ENCODE data around the gene PC.
A peak's percentile ranks its signal among the peaks of the same experiment; 100 is the strongest.
"Not testable (repeated sequence)": the region's sequence is repeated elsewhere in the genome, so short reads cannot be mapped to it uniquely, and the experiment has no call there.

The PC gene

GRCh38 chr11:66814678-66815077, 143.5 kb downstream of the PC start:
- DNase-seq (ENCODE audit: low spot score): no peak
- in situ Hi-C loops (cut with MboI; ENCODE audit: low pct_unique_long_range_greater_than_20kb, low sequenced_read_pairs, unreplicated experiment): no loop called here
- no peak for TF ChIP-seq CTCF (IDR thresholded peaks at IDR 0.05; ENCODE audit: extremely low read depth, insufficient read depth, missing control alignments)

GRCh38 chr11:66810576-66811185, 147.5 kb downstream of the PC start:
- DNase-seq (ENCODE audit: low spot score): no peak
- TF ChIP-seq CTCF (IDR thresholded peaks at IDR 0.05; ENCODE audit: extremely low read depth, insufficient read depth, missing control alignments): no peak
- in situ Hi-C loops (cut with MboI; ENCODE audit: low pct_unique_long_range_greater_than_20kb, low sequenced_read_pairs, unreplicated experiment): no loop called here

- in situ Hi-C loops (cut with MboI; ENCODE audit: low pct_unique_long_range_greater_than_20kb, low sequenced_read_pairs, unreplicated experiment): no loop called here
- TF ChIP-seq CTCF (IDR thresholded peaks at IDR 0.05; ENCODE audit: extremely low read depth, insufficient read depth, missing control alignments): no peak
- no peak for DNase-seq (ENCODE audit: low spot score)
These were observed 148.6 kb downstream of the PC start for GRCh38 chr11:66809592-66809991.

GRCh38 chr11:66800720-66801428, 157.3 kb downstream of the PC start:
- DNase-seq (ENCODE audit: low spot score): peak; percentile 32
- in situ Hi-C loops (cut with MboI; ENCODE audit: low pct_unique_long_range_greater_than_20kb, low sequenced_read_pairs, unreplicated experiment): no loop called here
- no peak for TF ChIP-seq CTCF (IDR thresholded peaks at IDR 0.05; ENCODE audit: extremely low read depth, insufficient read depth, missing control alignments)

- DNase-seq (ENCODE audit: low spot score); in situ Hi-C loops (cut with MboI; ENCODE audit: low pct_unique_long_range_greater_than_20kb, low sequenced_read_pairs, unreplicated experiment): not testable (repeated sequence)
These were observed 158.4 kb downstream of the PC start for GRCh38 chr11:66799815-66800214.

Measured in GM13977 (cell line).